OCI-LY7 (cell line): ENCODE results near the gene CAPN10.

Source experiments
- CTCF ChIP-seq: fragments of 200-600 bp; sonication (generic); conservative IDR thresholded peaks from 2 replicates; pipeline ENCODE4 v1.5.1; 2014; ENCODE audit warnings: mild to moderate bottlenecking, antibody characterized with exemption, low read length, moderate library complexity, mixed read lengths
- EZH2phosphoT487 ChIP-seq: fragments of 200-600 bp; sonication (generic); IDR thresholded peaks from 2 replicates; pipeline ENCODE4 v1.6.1; 2018; ENCODE audit warnings: low read depth, borderline replicate concordance, mild to moderate bottlenecking, mixed run types, antibody characterized with exemption, low read length, moderate library complexity, mixed read lengths

- TF ChIP-seq CTCF, result no peak
- TF ChIP-seq EZH2phosphoT487, result no peak
These were observed 12.8 kb upstream of the CAPN10 start for GRCh38 chr2:240573516-240574385.
